Kidney (tissue), 14 donors: ENCODE data around the gene EHD1. TPM values are rescaled to one million over a fixed set of nuclear protein-coding genes. Genes with fewer than 3 reads are reported as not detected.

Source experiments
- DNase-seq, 5 donors: peaks; one replicate each; pipeline ENCODE4 v3.0.0-alpha.2; 2013 to 2020
- FAIRE-seq: peaks from 2 replicates; lab custom pipeline; 2012; peaks lifted over from hg19 to GRCh38; lab: Jason Lieb, UNC
- H3K27ac ChIP-seq, 2 donors: one replicate each; pipeline ENCODE4 v1.7.0; 2013; ENCODE audit warnings: low read depth in 2 of 2, low read length in 2 of 2, inconsistent platforms in 1 of 2
- H3K27me3 ChIP-seq: one replicate; pipeline ENCODE4 v1.7.1; 2013; ENCODE audit warnings: low read length, inconsistent platforms; ENCODE audit not compliant: control insufficient read depth, insufficient read depth
- H3K36me3 ChIP-seq, 3 donors: one replicate each; pipeline versions ENCODE4 v1.7.0 to v1.7.1; 2013; ENCODE audit warnings: low read length in 3 of 3, control low read depth in 1 of 3, inconsistent platforms in 1 of 3; ENCODE audit not compliant: insufficient read depth in 3 of 3, control insufficient read depth in 2 of 3
- H3K4me1 ChIP-seq, 3 donors: one replicate each; pipeline versions ENCODE4 v1.7.0 to v1.7.1; 2013; ENCODE audit warnings: low read length in 3 of 3, inconsistent platforms in 1 of 3, low read depth in 1 of 3; ENCODE audit not compliant: control insufficient read depth in 2 of 3, insufficient read depth in 2 of 3
- H3K4me3 ChIP-seq, 3 donors: one replicate each; pipeline versions ENCODE4 v1.7.0 to v1.8.1; 2013; ENCODE audit warnings: low read length in 3 of 3, control low read depth in 1 of 3, inconsistent platforms in 1 of 3
- H3K9ac ChIP-seq, 3 donors: one replicate each; pipeline versions ENCODE4 v1.7.0 to v1.7.1; 2013; ENCODE audit warnings: low read length in 3 of 3, control low read depth in 1 of 3, inconsistent platforms in 1 of 3
- H3K9me3 ChIP-seq, 3 donors: one replicate each; pipeline versions ENCODE4 v1.7.0 to v1.7.1; 2013; ENCODE audit warnings: low read length in 3 of 3, control low read depth in 1 of 3, inconsistent platforms in 1 of 3; ENCODE audit not compliant: control insufficient read depth in 2 of 3, insufficient read depth in 1 of 3
- intact Hi-C: fragments of 100-400 bp; cut with DNase I; formaldehyde crosslinking; loops from one replicate; pipeline ENCODE4 v1.11.1; 2022
- polyA plus RNA-seq: library from polyadenylated mRNA; stranded (reverse); fragments of 350-450 nt; fragmentation: Illumina TruSeq; extraction: RNeasy Lipid Tissue Mini Kit (QIAGEN cat#74804); gene quantifications from one replicate; pipeline ENCODE4 v1.2.3, GENCODE V29; 2014; ENCODE audit warnings: low read depth, low replicate concordance; ENCODE audit not compliant: insufficient read depth
- total RNA-seq: library from RNA; stranded (reverse); fragmentation: NEBNext Ultra II Directional; extraction: Animal tissue kit (Norgen Biotek cat#: 25700); gene quantifications from one replicate; pipeline ENCODE4 v1.2.1, GENCODE V29; 2021
- TF ChIP-seq, protein P1 (sequence below): IDR thresholded peaks from 3 replicates; pipeline ENCODE4 v1.5.1; 2012; ENCODE audit warnings: mild to moderate bottlenecking, moderate library complexity, borderline replicate concordance; ENCODE audit not compliant: insufficient read depth; ENCODE audit errors: extremely low read depth
- donor health status: control.
- donor health status: control.
- donor health status: control.
- donor health status: control.
- donor health status: control.
- donor health status: DM: yes; HTN: yes; CAD: no.
- donor health status: Normal renal cell carcinoma (clear cell type).

The EHD1 gene
- total and polyA plus RNA-seq, 2 donors from 2014 or later, result 48.9 to 76.1 TPM

DNA sequence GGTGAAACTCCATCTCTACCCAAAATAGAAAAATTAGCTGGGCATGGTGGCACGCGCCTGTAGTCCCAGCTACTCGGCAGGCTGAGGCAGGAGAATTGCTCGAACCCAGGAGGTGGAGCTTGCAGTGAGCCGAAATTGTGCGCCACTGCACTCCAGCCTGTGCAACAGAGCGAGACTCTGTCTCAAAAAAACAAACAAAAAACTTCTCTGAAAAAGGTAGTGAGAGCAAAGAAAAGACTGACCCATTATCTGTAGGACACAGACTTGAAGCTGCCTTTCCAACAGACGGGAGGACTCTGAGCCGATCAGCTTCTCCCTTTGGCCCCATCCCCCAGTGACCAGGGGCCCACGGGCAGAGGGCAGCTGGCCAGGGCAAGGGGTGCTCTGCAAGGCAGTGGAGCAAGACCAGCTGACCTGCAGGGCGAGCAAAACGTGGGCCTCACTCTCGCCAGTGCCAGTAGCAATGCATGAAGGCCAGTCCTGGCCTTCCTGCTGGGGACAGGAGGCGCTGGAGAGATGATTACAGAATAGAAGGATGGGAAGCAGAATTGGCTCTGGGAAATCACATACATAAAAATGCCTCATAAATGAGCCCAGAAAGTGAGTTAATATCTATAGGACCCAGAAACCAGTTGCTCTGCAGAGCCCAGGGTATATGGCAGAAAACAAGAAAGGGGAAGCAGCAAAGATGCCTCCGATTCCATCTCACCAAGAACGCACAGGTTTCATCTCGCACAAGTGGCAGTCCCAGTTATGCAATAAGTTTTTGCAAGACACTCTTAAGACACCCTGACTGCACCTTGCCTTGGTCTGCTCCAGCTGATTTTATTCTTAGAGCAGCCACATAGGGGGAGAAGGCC lies 2.8 kb downstream of the EHD1 start:
- Histone ChIP-seq H3K9me3 (no peaks in the 10 kb centered on the region), H3K27me3 (no peaks in the 10 kb centered on the region), H3K4me1 (peaks cover 0 to 64% (median 44%) of the 10 kb centered on the region in 3 donors), H3K36me3 (peaks cover 0 to 10% (median 4%) of the 10 kb centered on the region in 3 donors), H3K9ac (peak overlapping the region in 2 of 3 donors; percentile 26 to 86), H3K4me3 (peak overlapping the region in 2 of 3 donors; percentile 95 to 97), H3K27ac (peak overlapping the region; percentile 58 to 86)
- DNase-seq (no peak), FAIRE-seq (no peak)
- TF ChIP-seq, protein P1, sequence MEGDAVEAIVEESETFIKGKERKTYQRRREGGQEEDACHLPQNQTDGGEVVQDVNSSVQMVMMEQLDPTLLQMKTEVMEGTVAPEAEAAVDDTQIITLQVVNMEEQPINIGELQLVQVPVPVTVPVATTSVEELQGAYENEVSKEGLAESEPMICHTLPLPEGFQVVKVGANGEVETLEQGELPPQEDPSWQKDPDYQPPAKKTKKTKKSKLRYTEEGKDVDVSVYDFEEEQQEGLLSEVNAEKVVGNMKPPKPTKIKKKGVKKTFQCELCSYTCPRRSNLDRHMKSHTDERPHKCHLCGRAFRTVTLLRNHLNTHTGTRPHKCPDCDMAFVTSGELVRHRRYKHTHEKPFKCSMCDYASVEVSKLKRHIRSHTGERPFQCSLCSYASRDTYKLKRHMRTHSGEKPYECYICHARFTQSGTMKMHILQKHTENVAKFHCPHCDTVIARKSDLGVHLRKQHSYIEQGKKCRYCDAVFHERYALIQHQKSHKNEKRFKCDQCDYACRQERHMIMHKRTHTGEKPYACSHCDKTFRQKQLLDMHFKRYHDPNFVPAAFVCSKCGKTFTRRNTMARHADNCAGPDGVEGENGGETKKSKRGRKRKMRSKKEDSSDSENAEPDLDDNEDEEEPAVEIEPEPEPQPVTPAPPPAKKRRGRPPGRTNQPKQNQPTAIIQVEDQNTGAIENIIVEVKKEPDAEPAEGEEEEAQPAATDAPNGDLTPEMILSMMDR, result no peak
- intact Hi-C loops, result no loop called here

- H3K27ac ChIP-seq, result peak overlapping the region; percentile 58 to 86
- peaks cover 0 to 10% (median 4%) of the 10 kb centered on the region in 3 donors for H3K36me3 ChIP-seq
- peak overlapping the region in 2 of 3 donors; percentile 32 to 97 for H3K4me3 ChIP-seq
- TF ChIP-seq, protein P1, result no peak
- FAIRE-seq (no peak), DNase-seq (peak in 1 of 5 donors; percentile 49)
- peaks cover 0 to 71% (median 52%) of the 10 kb centered on the region in 3 donors for H3K4me1 ChIP-seq
- no peaks in the 10 kb centered on the region for H3K9me3 ChIP-seq
- H3K27me3 ChIP-seq, result no peaks in the 10 kb centered on the region
- intact Hi-C loops, result no loop called here
- H3K9ac ChIP-seq, result peak overlapping the region in 1 of 3 donors; percentile 86
Measured at GRCh38 chr11:64874308-64875240, 3.8 kb downstream of the EHD1 start.

GRCh38 chr11:64872790-64873488 lies 5.5 kb downstream of the EHD1 start:
- Histone ChIP-seq H3K9ac (no peak overlapping the region), H3K36me3 (peaks cover 0 to 10% (median 4%) of the 10 kb centered on the region in 3 donors), H3K4me1 (peaks cover 0 to 69% (median 52%) of the 10 kb centered on the region in 3 donors), H3K27me3 (no peaks in the 10 kb centered on the region), H3K4me3 (peak overlapping the region in 1 of 3 donors; percentile 19), H3K27ac (no peak overlapping the region), H3K9me3 (no peaks in the 10 kb centered on the region)
- FAIRE-seq (no peak), DNase-seq (no peak)
- TF ChIP-seq, protein P1, result no peak
- intact Hi-C loops, result no loop called here
